Measurements from ENCODE around the gene NAA10.

The NAA10 gene

DNA sequence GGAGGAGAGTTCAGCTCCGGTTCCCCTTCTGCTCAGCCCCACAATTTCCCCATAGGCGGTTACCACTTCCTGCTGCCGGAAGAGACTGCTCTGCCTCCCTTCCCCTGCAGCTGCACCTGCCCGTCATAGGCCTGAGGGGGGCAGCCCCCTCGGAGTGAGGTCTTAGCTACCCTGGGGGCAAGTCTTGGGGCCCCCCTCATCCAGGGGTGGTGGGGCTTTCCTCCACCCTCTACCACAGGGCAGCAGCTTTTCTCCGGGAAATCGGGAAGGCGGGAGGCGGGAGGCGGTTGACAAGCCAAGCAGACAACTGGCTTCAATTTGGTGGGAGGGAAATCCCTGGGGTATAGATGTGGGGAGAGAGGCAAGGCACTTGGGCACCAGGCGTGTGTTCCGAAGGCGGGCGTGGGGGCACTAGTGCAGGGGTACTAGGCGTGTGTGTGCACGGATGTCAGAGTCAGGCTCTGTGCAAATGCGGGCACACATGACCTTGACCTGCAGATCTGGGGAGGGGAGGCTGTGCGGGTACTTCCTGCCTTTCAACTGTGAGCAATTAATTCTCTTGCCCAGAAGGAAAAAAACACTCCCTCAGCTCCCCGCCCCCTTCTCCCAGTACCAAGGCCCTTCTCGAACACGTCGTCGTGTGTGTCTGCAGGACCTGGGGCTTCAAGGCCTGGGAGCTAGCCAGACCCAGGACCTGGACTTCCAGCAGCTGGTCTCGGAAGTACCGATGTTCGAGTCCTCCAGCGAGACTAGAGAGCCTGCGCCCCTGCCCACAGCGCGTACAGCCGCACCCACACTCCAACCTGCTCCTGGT lies 7.8 kb downstream of the NAA10 start:
- no peak for FAIRE-seq

GRCh38 chrX:153926552-153926857 lies 8.3 kb downstream of the NAA10 start:
- FAIRE-seq: no peak

- FAIRE-seq: no peak
Observed at GRCh38 chrX:153925739-153926551, 8.9 kb downstream of the NAA10 start, which contains the start of gene ARHGAP4. TSS of gene ARHGAP4 (minus strand) at chrX:153926264. CDS start at chrX:153926202, 62 bp downstream.

- FAIRE-seq: no peak
Observed at GRCh38 chrX:153925387-153925738, 9.5 kb downstream of the NAA10 start.

- FAIRE-seq: peak; percentile 95
Observed at GRCh38 chrX:153924149-153924861, 10.5 kb downstream of the NAA10 start.

DNA sequence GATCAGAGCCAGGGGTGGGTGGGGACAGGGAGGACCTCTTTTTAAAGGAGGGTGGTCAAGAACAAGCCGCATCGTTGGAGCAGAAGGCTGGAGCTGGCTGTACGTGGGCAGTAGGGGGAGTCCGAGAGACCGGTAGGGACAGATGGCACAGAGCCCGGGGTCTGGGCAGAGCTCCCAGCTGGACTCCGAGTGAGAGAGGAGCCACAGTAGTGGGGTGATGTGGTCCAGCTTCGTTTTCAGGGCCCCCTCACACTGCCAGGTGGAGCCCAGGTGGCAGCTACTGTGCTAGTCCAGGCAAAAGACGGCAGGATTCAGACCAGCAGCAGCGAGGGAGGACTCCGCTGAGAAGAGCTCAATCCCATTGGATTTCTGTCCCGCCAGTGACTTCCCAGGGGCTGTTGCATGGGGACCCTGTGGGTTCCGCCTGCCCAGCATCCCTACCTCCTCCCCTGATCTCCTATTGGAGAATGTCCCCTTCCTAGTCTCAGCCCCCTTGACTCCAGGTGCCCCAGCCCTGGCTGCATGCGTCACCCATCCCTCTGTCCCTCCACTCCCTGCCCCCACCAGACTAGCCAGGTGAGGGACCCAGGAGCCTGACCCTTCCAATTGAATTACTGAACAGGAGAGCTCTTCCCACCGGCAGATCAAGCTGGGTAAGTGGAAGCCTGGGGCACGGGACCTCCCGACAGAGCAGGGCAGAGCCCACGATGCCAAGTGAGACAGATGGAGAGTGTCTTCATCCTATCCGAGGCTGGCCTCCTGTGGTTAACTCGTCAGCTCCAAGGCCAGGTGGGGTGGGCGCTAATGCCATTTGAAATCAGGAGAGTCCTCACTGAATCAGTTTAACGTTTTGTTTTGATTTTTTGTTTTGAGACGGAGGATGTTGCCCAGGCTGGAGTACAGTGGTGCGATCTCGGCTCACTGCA lies 11.6 kb downstream of the NAA10 start:
- no peak for FAIRE-seq

GRCh38 chrX:153921511-153922446 lies 13.1 kb downstream of the NAA10 start:
- FAIRE-seq: no peak

- no peak for FAIRE-seq
Observed at GRCh38 chrX:153921070-153921469, 13.8 kb downstream of the NAA10 start.

DNA sequence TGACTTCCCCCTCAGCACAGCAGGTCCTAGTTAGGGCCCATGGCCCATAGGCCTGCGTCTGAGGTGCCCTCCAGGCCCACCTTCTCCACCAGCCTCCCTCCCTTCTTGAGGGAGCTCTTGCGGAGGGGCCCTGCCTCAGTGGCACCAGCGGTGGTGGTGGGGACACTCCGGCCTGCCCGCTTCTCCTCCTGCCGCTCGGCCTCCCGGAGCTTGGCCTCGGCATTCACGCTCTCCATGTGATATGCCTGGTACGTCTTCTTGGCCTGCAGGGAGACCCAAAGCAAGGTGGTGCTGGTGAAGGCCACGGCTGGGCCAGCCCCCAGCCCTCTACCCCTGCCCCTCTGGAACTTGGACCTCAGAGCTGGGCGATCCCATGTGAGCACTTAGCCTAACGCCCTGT lies 14.3 kb downstream of the NAA10 start:
- no peak for FAIRE-seq

DNA sequence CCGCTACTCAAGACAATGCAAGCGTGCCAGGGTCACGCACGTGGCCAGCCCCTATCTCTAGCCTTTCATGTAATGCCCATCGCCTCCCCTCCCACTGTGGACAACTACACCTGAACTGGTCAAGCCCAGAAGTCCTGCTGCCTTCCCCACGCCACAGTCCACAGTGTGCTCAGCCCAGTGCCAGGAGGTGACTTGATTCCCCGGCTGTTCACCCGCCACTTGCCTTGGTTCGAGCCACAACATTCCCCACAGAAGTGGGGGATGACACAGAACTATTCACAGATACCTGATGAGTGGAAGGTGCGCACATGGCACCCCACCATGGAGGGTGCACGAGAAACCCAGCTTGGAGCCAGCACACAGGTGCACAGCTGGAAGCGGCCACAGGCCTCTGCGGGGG lies 15.6 kb downstream of the NAA10 start:
- FAIRE-seq: no peak

- no peak for FAIRE-seq
Observed at GRCh38 chrX:153917869-153918268, 17.0 kb downstream of the NAA10 start.

- no peak for FAIRE-seq
Observed at GRCh38 chrX:153913701-153914100, 21.1 kb downstream of the NAA10 start.

- FAIRE-seq: no peak
Observed at GRCh38 chrX:153913211-153913610, 21.6 kb downstream of the NAA10 start.

DNA sequence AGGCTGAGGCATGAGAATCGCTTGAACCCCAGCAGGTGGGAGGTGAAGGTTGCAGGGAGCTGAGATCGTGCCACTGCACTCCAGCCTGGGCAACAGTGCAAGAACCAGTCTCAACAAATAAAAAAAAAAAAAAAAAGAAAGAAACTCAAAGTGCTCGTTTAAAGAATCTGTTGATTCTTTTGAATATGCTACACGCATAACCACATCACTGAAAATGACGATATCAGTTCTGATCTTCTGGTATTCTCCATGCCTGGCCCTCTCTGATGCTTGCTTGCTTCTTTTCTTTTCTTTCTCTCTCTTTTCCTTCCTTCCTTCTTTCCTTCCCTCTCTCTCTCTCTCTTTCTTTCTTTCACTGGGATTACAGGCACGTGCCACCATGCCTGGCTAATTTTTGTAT lies 23.0 kb downstream of the NAA10 start:
- FAIRE-seq: no peak

DNA sequence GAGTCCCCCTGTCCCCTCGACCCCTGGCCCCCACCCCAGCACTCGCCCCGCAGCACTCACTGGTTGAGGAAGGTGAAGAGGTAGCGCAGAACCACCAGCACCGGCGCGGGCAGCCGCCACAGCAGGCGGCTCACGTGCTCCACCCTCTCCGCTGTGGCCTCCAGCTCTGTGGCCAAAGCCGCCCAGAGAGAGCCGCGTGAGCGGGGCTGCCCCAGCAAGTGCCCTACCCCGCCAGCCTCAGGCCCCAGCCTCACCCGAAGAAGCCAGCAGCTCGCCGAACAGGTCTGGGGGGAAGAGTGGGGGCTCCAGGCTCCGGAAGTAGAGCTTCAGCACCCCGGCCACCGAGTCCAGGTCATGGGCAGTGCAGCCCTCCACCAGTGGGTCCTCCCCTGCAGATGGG lies 24.4 kb downstream of the NAA10 start:
- no peak for FAIRE-seq

DNA sequence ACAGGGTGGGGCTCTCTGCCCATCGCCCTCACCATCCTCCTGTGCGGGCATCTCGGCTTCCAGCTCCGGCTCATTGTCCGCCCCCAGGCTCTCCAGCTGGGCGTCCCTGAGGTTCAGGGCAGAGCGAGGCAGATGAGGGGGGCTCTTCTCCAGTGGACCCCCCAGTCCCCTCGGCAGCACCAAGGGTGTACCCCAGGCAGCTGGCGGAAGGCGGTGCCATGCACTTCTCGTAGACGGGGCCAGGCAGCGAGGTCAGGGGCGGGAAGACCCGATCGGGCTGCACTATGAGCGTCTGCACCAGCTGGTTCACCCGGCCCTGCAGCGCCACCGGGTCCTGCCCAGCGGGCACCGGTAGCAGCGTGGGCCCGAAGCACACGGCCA lies 24.9 kb downstream of the NAA10 start:
- no peak for FAIRE-seq

DNA sequence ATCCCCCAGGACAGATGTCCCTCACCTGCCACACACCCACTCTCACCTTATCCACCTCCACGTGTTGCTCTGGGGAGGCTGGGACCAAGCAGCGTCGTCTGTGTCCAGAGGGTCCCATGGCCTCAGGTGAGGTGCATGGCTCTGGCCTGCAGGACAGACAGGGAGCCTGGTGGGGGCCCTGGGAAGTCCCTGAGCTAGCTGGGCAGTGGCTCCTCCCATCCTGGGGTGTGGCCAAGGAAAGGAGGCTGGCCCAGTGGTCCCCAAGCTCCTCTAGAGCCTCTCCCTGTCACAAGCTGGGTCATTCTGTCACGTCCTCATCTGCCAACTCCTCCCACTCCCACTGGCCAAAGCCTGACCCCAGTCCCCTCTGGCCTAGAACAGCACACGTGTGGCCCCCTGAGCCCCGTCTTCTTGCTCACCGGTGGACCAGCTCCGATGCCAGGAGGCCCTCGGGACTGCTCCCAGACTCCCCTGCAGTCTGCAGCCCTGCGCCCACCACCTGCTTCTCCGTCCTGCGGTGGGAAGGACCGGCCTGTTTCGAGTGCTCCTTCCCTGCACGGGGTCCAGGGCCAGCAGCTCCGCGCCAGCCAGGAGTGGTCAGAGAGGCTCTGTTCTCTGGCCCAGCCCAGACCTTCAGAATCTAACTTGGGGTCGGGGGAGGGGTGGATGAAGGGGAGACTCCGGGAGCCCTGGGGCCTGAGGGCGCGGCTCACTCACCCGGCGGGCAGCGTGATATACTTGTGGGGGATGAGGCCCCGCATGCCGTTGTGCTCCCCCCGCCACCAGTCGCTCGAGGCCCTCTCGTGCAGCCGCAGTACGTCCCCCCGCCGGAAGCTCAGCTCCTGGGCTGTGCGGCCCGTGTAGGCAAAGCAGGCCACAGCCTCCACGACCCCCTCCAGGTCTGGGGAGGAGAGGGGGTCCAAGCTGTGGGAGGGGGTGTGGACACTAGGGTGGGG lies 25.5 kb downstream of the NAA10 start:
- peak; percentile 58 for FAIRE-seq

DNA sequence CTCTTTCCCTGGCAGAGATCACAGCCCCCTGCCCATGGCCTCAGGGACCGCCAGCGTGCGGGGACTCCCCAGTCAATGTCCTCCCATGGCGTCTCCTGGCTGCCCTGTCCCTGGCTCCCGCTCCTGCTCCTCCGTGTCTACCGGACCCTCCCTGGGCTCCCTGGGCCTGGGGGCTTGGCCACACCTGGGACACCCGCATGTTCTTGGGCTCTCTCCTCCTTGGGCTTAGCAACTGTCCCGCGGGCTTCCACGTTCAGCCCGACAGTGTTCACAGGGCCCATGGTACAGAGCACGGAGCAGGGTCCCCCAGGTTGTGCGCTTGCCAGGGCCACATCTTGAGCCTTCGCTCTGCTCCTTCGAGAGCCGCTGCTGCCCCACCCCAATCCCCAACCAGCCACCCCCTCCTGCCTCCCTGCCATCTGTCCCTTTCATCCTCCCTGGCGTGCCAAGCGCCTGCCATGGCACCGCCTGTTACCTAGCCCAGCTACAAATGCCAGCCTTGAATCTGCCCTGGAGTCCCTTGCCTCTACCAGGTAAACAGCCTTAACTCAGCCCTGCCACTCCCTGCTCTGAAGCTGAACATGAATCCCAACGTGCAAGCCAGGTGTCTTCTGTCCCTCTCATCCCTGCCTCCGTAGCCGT lies 26.5 kb downstream of the NAA10 start:
- FAIRE-seq: no peak

GRCh38 chrX:153907456-153907855 lies 27.4 kb downstream of the NAA10 start:
- FAIRE-seq: no peak

Data from G401.6 (cell line).